Stomach smooth muscle (tissue), 2 donors: ENCODE results near the gene PRUNE2.

Experiments
- H3K27ac ChIP-seq: one replicate; pipeline ENCODE4 v1.7.0; 2013; ENCODE audit warnings: mild to moderate bottlenecking, low read length, inconsistent platforms
- H3K27me3 ChIP-seq, 2 donors: one replicate each; pipeline ENCODE4 v1.7.0; 2013; ENCODE audit warnings: low read length in 2 of 2; ENCODE audit not compliant: insufficient read depth in 2 of 2, control insufficient read depth in 1 of 2
- H3K36me3 ChIP-seq, 2 donors: one replicate each; pipeline ENCODE4 v1.7.0; 2013; ENCODE audit warnings: low read length in 2 of 2; ENCODE audit not compliant: control insufficient read depth in 2 of 2, insufficient read depth in 2 of 2
- H3K4me1 ChIP-seq: one replicate; pipeline ENCODE4 v1.7.0; 2013; ENCODE audit warnings: low read length; ENCODE audit not compliant: control insufficient read depth, insufficient read depth
- H3K4me3 ChIP-seq, 2 donors: one replicate each; pipeline ENCODE4 v1.7.0; 2013; ENCODE audit warnings: low read length in 2 of 2
- H3K9ac ChIP-seq, 2 donors: one replicate each; pipeline ENCODE4 v1.7.0; 2013; ENCODE audit warnings: low read length in 2 of 2, mild to moderate bottlenecking in 1 of 2
- H3K9me3 ChIP-seq, 2 donors: one replicate each; pipeline ENCODE4 v1.7.0; 2013; ENCODE audit warnings: low read length in 2 of 2; ENCODE audit not compliant: control insufficient read depth in 2 of 2
- donor health status: healthy.
- donor health status: Pancreatic carcinoma.

The PRUNE2 gene

DNA sequence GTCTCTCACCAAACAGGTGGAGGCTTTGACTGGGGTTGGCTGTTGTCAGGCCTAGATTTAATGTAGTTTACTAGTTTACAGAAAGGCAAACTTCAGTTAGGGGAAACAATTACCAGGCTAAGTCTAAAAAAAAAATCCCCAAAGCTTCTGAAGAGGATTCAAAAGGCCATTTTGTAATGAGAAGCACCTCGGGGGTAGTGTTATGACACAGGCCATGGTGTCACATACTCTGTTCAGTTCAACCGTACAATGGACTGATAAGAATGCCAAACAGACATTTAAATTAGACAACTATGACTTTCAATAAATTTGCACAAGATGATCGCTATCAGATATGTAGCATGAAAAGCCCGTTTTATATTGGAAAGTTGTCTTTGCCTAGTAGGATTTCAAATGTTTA, 261.7 kb downstream of the PRUNE2 start:
- Histone ChIP-seq H3K4me1 (no peaks in the 10 kb centered on the region), H3K4me3 (no peak overlapping the region), H3K9me3 (no peaks in the 10 kb centered on the region), H3K36me3 (peaks cover 31 to 49% of the 10 kb centered on the region in 2 donors), H3K27ac (no peak overlapping the region), H3K27me3 (no peaks in the 10 kb centered on the region), H3K9ac (no peak overlapping the region)

DNA sequence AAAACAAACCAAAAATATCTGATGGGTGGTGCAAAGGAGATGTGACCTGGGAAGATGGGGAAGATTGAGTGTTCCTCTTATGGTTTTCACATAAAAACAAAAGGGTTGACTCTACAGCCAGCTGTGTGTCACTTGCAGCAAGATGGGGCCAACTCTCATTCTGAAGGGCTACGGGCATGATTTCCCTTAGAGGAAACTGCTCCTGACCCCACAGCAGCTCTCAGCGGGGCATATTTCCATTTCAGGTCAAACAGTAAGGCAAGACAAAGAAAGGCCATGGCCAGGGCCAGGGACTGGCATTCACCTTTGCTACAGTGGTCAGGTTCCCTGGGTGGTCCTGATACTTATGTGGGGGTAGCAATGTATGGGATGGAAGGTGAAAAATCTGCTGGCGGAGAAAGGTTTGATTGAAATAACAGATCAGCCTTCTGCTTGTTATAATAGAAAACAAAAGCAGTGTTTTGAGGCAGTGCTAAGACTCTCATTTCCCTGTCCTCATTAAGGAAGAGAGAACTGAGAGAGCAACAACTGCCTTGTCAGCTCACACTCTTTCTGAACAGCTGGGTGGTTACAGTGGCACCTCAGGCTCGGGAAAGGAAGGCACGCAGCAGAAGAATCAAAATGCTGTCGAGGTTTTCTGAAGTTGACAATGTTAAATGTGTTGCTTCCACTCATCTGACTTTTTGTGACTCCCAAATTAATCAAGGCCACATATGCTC, 262.4 kb downstream of the PRUNE2 start:
- Histone ChIP-seq H3K4me1 (no peaks in the 10 kb centered on the region), H3K9ac (no peak overlapping the region), H3K9me3 (no peaks in the 10 kb centered on the region), H3K27me3 (no peaks in the 10 kb centered on the region), H3K27ac (no peak overlapping the region), H3K36me3 (peaks cover 34 to 47% of the 10 kb centered on the region in 2 donors), H3K4me3 (no peak overlapping the region)

- Histone ChIP-seq H3K27me3 (no peaks in the 10 kb centered on the region), H3K9me3 (no peaks in the 10 kb centered on the region), H3K4me3 (no peak overlapping the region), H3K36me3 (peaks cover 32 to 45% of the 10 kb centered on the region in 2 donors), H3K4me1 (no peaks in the 10 kb centered on the region), H3K27ac (no peak overlapping the region), H3K9ac (no peak overlapping the region)
Observed at GRCh38 chr9:76642701-76643209, 263.2 kb downstream of the PRUNE2 start.

DNA sequence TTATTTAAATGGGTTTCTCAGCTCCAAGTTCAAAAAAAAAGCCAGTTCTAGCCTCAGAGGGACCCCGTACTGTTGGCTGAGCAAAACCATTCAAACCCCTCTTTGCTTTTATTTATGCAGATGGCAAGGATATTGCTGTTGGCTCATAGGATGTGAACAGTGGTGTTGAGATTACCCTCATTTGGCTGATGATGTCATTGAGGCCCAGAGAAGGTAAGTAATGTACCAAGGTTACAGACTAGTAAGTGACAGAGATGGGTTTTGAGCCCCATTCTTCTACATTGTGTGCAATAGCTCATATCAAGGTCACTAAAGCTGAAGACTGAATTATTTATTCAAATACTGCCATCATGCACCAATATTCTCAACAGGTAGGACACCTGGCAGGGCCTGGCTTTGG, 263.8 kb downstream of the PRUNE2 start:
- Histone ChIP-seq H3K9ac (no peak overlapping the region), H3K4me3 (no peak overlapping the region), H3K4me1 (no peaks in the 10 kb centered on the region), H3K27ac (no peak overlapping the region), H3K9me3 (no peaks in the 10 kb centered on the region), H3K27me3 (no peaks in the 10 kb centered on the region), H3K36me3 (peaks cover 32 to 47% of the 10 kb centered on the region in 2 donors)

DNA sequence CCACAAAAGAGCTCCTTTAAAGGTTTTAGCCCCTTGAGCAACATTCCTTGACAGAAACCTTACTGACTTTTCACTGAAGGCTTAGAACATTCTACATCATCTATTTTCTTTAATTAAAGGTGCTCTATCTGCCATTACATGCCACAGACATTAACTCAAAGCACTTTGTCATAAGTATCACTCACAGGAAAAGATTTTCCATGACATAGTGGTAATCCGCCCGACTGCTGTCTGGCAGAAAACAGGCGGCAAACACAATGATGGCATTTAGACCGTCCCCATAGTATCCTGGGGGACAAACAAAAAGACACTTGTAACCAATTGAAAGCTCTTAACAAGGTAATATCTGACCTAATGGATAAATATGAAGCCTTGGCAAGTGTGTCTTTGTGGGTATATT, 267.9 kb downstream of the PRUNE2 start:
- H3K36me3 ChIP-seq, result peaks cover 27 to 52% of the 10 kb centered on the region in 2 donors
- no peak overlapping the region for H3K9ac ChIP-seq
- H3K27me3 ChIP-seq, result no peaks in the 10 kb centered on the region
- H3K4me3 ChIP-seq, result no peak overlapping the region
- no peak overlapping the region for H3K27ac ChIP-seq
- no peaks in the 10 kb centered on the region for H3K4me1 ChIP-seq
- H3K9me3 ChIP-seq, result no peaks in the 10 kb centered on the region

- Histone ChIP-seq H3K27me3 (no peaks in the 10 kb centered on the region), H3K9ac (no peak overlapping the region), H3K4me3 (no peak overlapping the region), H3K9me3 (no peaks in the 10 kb centered on the region), H3K36me3 (peaks cover 21 to 49% of the 10 kb centered on the region in 2 donors), H3K27ac (no peak overlapping the region), H3K4me1 (no peaks in the 10 kb centered on the region)
Observed at GRCh38 chr9:76637416-76637815, 268.5 kb downstream of the PRUNE2 start.

DNA sequence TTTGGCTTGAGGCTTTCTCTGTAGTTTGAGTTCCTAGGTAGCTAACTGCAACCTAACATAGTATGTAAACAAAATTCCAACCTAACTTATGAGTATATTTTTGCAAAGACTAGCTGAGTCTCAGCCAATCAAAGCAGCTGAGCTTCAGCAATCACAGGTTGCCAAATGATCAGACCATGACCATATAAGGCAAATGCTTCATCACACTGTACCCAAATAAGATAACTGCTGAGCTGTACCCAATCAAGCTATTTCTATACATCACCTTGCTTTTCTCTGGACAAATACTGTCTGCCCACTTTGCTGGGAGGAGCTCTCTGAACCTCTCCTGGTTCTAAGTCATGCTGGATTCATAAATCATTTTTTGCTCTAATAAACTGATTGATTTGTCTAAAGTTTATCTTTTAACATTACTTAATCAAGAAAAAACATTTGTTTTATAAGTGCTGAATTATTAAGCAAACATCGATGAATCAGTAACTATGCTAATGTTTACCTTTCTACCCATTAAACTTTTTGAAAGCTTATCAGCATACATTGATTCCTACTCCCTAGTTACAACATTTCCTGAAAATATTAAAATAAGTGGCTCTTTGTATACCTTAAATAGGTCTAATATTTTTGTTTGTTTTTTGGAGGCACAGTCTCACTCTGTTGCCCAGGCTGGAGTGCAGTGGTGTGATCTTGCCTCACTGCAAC, 271.4 kb downstream of the PRUNE2 start:
- Histone ChIP-seq H3K27ac (peak overlapping the region; percentile 46), H3K9ac (no peak overlapping the region), H3K4me3 (no peak overlapping the region), H3K36me3 (peaks cover 29 to 52% of the 10 kb centered on the region in 2 donors), H3K27me3 (no peaks in the 10 kb centered on the region), H3K9me3 (no peaks in the 10 kb centered on the region), H3K4me1 (no peaks in the 10 kb centered on the region)

- Histone ChIP-seq H3K27me3 (no peaks in the 10 kb centered on the region), H3K4me1 (no peaks in the 10 kb centered on the region), H3K4me3 (no peak overlapping the region), H3K9ac (no peak overlapping the region), H3K27ac (no peak overlapping the region), H3K9me3 (no peaks in the 10 kb centered on the region), H3K36me3 (peaks cover 30 to 42% of the 10 kb centered on the region in 2 donors)
Observed at GRCh38 chr9:76630916-76631315, 275.0 kb downstream of the PRUNE2 start.

DNA sequence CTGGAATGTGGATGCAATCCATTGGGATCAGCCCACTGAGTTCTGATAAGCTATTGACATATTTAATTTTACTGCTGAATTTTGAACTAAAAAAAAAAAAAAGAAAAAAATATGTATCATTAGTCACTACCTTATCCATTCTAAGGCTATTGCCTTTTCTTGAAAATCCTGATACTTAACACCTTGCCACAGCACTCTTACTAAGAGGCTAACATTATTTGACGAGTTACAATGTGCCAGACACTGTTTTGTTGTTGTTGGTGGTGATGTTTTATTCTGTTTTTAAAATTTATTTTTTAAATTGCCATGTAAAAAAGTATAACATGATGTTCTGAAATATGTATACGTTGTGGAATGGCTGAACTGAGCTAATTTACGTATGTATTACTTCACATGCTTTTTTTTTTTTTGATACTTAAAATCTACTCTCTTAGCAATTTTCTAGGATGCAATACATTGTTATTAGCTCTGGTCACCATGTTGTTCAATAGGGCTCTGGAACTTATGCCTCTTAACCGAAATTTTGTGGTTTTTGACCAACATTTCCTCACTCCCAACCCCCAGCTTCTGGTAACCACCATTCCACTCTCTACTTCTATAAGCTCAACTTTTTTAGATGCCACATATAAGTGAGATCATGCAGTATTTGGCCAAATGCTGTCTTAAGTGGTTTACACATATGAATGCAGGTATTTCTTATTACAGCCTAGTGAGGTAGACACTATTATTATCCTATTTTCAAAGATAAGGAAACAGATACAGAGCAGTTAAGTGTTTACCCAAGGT, 276.5 kb downstream of the PRUNE2 start:
- Histone ChIP-seq H3K27me3 (no peaks in the 10 kb centered on the region), H3K36me3 (peaks cover 40 to 48% of the 10 kb centered on the region in 2 donors), H3K4me3 (no peak overlapping the region), H3K4me1 (no peaks in the 10 kb centered on the region), H3K9me3 (no peaks in the 10 kb centered on the region), H3K27ac (no peak overlapping the region), H3K9ac (no peak overlapping the region)

DNA sequence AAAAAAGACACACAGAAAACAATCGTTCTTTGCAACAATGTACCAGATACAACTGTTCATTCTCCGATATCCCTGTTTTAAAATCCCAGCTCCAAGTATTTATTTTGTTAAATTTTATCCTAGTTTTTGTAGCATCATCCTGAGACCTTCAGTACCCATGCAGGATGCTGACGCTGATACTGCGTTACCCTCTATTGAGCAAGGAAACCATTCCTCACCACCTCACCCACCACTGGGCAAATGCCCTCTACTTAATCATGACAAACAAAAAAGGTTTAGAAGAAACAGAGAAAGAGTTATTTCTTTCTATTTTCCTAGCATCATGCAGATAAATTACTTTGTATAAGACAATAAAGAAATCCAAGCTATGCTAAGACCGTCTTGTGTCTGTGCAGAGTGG, 277.8 kb downstream of the PRUNE2 start:
- no peak overlapping the region for H3K4me3 ChIP-seq

More for the DNA sequence above, 277.8 kb downstream of the PRUNE2 start:
- H3K27me3 ChIP-seq, result no peaks in the 10 kb centered on the region
- peaks cover 44 to 47% of the 10 kb centered on the region in 2 donors for H3K36me3 ChIP-seq
- no peak overlapping the region for H3K27ac ChIP-seq
- H3K9ac ChIP-seq, result no peak overlapping the region
- no peaks in the 10 kb centered on the region for H3K4me1 ChIP-seq
- no peaks in the 10 kb centered on the region for H3K9me3 ChIP-seq
